MM.1S (cell line): ENCODE measurements around the gene EP400.

Experiments
- CTCF ChIP-seq: fragments of 300-600 bp; sonication (generic); IDR thresholded peaks from 2 replicates; pipeline ENCODE4 v1.5.1; 2016; ENCODE audit warnings: antibody characterized with exemption, low read length, mixed read lengths
- EZH2 ChIP-seq: fragments of 300-600 bp; sonication (generic); optimal IDR thresholded peaks from 2 replicates; pipeline ENCODE3; 2017; ENCODE audit warnings: low read depth, mild to moderate bottlenecking, antibody characterized with exemption, low read length, mixed read lengths

- no peak for TF ChIP-seq CTCF
- TF ChIP-seq EZH2 = no peak
Observed at GRCh38 chr12:132109741-132110140, 160.0 kb downstream of the EP400 start.
